Neural cell (in vitro differentiated cells): Measurements from ENCODE around the gene GSE1. TPM values are rescaled to one million over a fixed set of nuclear protein-coding genes. Genes with fewer than 3 reads are reported as not detected.
A peak's percentile ranks its signal among the peaks of the same experiment; 100 is the strongest.

Experiments used
- H2AFZ ChIP-seq: fragments of 200-600, 300-800 bp; sonication (generic), shearing (Covaris generic); 2 replicates; pipeline ENCODE4 v1.6.0; 2014; ENCODE audit warnings: low read depth, mild to moderate bottlenecking, antibody characterized with exemption, low read length, moderate library complexity
- H3F3A ChIP-seq: fragments of 200-600 bp; shearing (Covaris generic); 2 replicates; pipeline ENCODE4 v1.6.1; 2016; ENCODE audit warnings: mild to moderate bottlenecking, moderate library complexity, mixed read lengths, antibody characterized with exemption, low read length; ENCODE audit not compliant: insufficient read depth, poor library complexity, severe bottlenecking
- H3K27ac ChIP-seq: fragments of 200-600, 300-800 bp; sonication (generic), shearing (Covaris generic); 2 replicates; pipeline ENCODE4 v1.5.1; 2014; ENCODE audit warnings: mild to moderate bottlenecking, low read length, moderate library complexity
- H3K27me3 ChIP-seq: fragments of 300-800, 200-600 bp; sonication (generic), shearing (Covaris generic); 2 replicates; pipeline ENCODE4 v1.6.0; 2014; ENCODE audit warnings: mild to moderate bottlenecking, low read depth, low read length, moderate library complexity; ENCODE audit not compliant: insufficient read depth
- H3K36me3 ChIP-seq: fragments of 300-800, 200-600 bp; sonication (generic), shearing (Covaris generic); 2 replicates; pipeline ENCODE4 v1.5.1; 2014; ENCODE audit warnings: mild to moderate bottlenecking, antibody characterized with exemption, low read length, moderate library complexity; ENCODE audit not compliant: insufficient read depth
- H3K4me2 ChIP-seq: fragments of 300-800, 200-600 bp; sonication (generic), shearing (Covaris generic); 2 replicates; pipeline ENCODE4 v1.6.0; 2014; ENCODE audit warnings: mild to moderate bottlenecking, low read length
- H3K4me3 ChIP-seq: fragments of 300-800, 200-600 bp; sonication (generic), shearing (Covaris generic); 2 replicates; pipeline ENCODE4 v1.5.1; 2014; ENCODE audit warnings: mild to moderate bottlenecking, low read length, moderate library complexity
- H3K79me2 ChIP-seq: fragments of 200-600 bp; shearing (Covaris generic); replicated peaks from 2 replicates; pipeline ENCODE4 v1.6.0; 2014; ENCODE audit warnings: mild to moderate bottlenecking, low read length, moderate library complexity; ENCODE audit not compliant: insufficient read depth
- H3K9ac ChIP-seq: fragments of 300-800, 200-600 bp; sonication (generic), shearing (Covaris generic); 2 replicates; pipeline ENCODE4 v1.6.1; 2016; ENCODE audit warnings: mild to moderate bottlenecking, low read length, mixed read lengths
- H3K9me2 ChIP-seq: fragments of 200-600 bp; shearing (Covaris generic); 2 replicates; pipeline ENCODE4 v1.6.1; 2016; ENCODE audit warnings: mild to moderate bottlenecking, low read length, mixed read lengths; ENCODE audit not compliant: insufficient read depth
- H3K9me3 ChIP-seq: fragments of 200-600, 300-800 bp; sonication (generic), shearing (Covaris generic); 2 replicates; pipeline ENCODE4 v1.6.1; 2016; ENCODE audit warnings: mild to moderate bottlenecking, mixed run types, low read length, moderate library complexity, mixed read lengths
- H4K20me1 ChIP-seq: fragments of 200-600 bp; shearing (Covaris generic); 2 replicates; pipeline ENCODE4 v1.6.1; 2016; ENCODE audit warnings: mild to moderate bottlenecking, mixed run types; ENCODE audit not compliant: insufficient read depth
- EP300 ChIP-seq: fragments of 450-650 bp; conservative IDR thresholded peaks from 2 replicates; pipeline ENCODE4 v1.6.1; 2014; ENCODE audit warnings: antibody characterized with exemption, mild to moderate bottlenecking, moderate library complexity; ENCODE audit not compliant: poor library complexity, severe bottlenecking
- EZH2 ChIP-seq: fragments of 200-600, 300-800 bp; shearing (Covaris generic), sonication (generic); IDR thresholded peaks from 2 replicates; pipeline ENCODE4 v1.6.1; 2014; ENCODE audit warnings: antibody characterized with exemption, low read length, borderline replicate concordance, mild to moderate bottlenecking; ENCODE audit not compliant: insufficient read depth, poor library complexity, severe bottlenecking
- MXI1 ChIP-seq: fragments of 450-650 bp; conservative IDR thresholded peaks from 2 replicates; pipeline ENCODE4 v1.6.1; 2014; ENCODE audit warnings: antibody characterized with exemption, mild to moderate bottlenecking; ENCODE audit not compliant: poor library complexity, severe bottlenecking
- POLR2AphosphoS5 ChIP-seq: IDR thresholded peaks from 2 replicates; pipeline ENCODE4 v1.6.1; 2012
- RAD21 ChIP-seq: fragments of 450-650 bp; conservative IDR thresholded peaks from 2 replicates; pipeline ENCODE4 v1.6.1; 2014; ENCODE audit warnings: antibody characterized with exemption, mild to moderate bottlenecking, moderate library complexity
- SMC3 ChIP-seq: fragments of 450-650 bp; conservative IDR thresholded peaks from 2 replicates; pipeline ENCODE4 v1.6.1; 2014; ENCODE audit warnings: antibody characterized with exemption, mild to moderate bottlenecking, moderate library complexity; ENCODE audit not compliant: poor library complexity
- TAF1 ChIP-seq: IDR thresholded peaks from 2 replicates; pipeline ENCODE4 v1.6.1; 2012; ENCODE audit warnings: low read depth
- polyA plus RNA-seq: library from polyadenylated mRNA; depleted of rRNA; stranded (reverse); fragments of >200 nt; gene quantifications from 2 replicates; pipeline ENCODE4 v1.2.3, GENCODE V29; 2014
- TF ChIP-seq, protein P1 (sequence below): fragments of 450-650 bp; IDR thresholded peaks from 2 replicates; pipeline ENCODE4 v1.5.1; 2014; ENCODE audit warnings: antibody characterized with exemption, mild to moderate bottlenecking, moderate library complexity; ENCODE audit not compliant: poor library complexity, severe bottlenecking
- TF ChIP-seq, protein P2 (sequence below): IDR thresholded peaks from 2 replicates; pipeline ENCODE4 v1.6.1; 2012; ENCODE audit warnings: borderline replicate concordance

The GSE1 gene
- polyA plus RNA-seq, 1 donor from 2014 or later: 35.6 TPM

DNA sequence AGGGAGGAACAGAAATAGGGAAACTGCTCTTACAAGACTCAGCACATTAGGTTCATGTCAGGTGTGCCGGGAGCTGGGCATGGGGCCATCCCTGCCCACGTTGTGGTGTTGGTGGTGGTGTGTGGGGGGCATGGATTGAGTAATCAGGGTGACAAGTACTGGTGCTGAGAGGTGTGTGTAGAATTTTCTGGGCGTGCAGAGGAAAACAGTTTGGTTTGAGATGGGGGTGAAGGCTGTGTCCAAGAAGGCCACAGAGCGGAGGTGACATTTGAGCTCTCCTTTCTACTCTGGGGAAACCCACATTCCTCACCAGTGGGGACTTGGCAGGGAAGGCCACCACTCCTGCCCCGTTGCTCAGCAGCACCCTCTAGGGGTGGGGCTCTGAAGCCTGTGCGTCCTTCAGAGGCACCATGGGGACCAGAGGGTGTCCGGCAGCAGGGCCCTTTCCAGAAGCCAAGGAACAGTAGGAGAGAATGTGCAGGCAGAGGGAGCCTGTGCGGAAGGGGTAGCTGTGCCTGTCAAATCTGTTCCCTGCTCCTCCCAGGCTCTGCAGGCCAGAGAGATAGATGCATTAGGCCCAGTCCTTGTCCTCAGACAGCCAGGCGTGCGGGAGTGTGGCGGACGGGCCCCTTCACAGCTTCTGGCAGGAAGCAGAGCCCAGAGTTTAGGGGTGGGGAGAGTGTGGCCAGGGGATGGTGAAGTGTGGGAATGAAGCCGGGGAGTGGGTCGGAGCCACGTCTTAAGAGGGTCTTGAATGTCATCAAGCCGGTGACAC, 48.7 kb upstream of the GSE1 start:
- H4K20me1 ChIP-seq: peaks cover 32% of the 10 kb centered on the region

DNA sequence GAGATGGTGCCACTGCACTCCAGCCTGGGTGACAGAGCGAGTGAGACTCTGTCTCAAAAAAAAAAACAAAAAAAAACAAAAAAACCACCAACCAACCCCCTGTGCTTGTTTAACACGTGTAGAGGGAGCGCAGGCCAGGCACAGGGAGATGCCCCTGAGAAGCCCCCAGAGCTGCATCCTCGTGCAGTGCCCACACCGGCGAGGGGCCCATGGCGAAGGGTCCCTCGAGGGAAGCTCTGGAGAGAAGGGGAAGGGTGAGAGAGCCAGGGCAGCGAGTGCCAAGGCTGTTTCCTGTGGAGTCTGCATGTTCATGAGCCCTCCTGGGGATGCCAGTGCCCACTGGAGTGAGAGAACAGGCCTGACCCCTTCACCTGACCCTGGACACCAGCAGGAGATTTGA, 47.8 kb upstream of the GSE1 start:
- Histone ChIP-seq H3K36me3 (no peaks in the 10 kb centered on the region), H4K20me1 (peaks cover 28% of the 10 kb centered on the region), H3K9ac (no peak overlapping the region), H3K9me3 (no peaks in the 10 kb centered on the region), H3K9me2 (no peaks in the 10 kb centered on the region), H3K27ac (peak overlapping the region; percentile 68), H3F3A (no peaks in the 10 kb centered on the region), H3K79me2 (peaks cover 95% of the 10 kb centered on the region), H3K4me3 (no peak overlapping the region), H3K27me3 (no peaks in the 10 kb centered on the region), H2AFZ (no peak overlapping the region), H3K4me2 (no peak overlapping the region)
- TF ChIP-seq EP300 (no peak), SMC3 (no peak), MXI1 (no peak), POLR2AphosphoS5 (no peak), RAD21 (no peak), EZH2 (no peak), TAF1 (no peak)
- TF ChIP-seq, protein P1, sequence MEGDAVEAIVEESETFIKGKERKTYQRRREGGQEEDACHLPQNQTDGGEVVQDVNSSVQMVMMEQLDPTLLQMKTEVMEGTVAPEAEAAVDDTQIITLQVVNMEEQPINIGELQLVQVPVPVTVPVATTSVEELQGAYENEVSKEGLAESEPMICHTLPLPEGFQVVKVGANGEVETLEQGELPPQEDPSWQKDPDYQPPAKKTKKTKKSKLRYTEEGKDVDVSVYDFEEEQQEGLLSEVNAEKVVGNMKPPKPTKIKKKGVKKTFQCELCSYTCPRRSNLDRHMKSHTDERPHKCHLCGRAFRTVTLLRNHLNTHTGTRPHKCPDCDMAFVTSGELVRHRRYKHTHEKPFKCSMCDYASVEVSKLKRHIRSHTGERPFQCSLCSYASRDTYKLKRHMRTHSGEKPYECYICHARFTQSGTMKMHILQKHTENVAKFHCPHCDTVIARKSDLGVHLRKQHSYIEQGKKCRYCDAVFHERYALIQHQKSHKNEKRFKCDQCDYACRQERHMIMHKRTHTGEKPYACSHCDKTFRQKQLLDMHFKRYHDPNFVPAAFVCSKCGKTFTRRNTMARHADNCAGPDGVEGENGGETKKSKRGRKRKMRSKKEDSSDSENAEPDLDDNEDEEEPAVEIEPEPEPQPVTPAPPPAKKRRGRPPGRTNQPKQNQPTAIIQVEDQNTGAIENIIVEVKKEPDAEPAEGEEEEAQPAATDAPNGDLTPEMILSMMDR: no peak
- TF ChIP-seq, protein P2, sequence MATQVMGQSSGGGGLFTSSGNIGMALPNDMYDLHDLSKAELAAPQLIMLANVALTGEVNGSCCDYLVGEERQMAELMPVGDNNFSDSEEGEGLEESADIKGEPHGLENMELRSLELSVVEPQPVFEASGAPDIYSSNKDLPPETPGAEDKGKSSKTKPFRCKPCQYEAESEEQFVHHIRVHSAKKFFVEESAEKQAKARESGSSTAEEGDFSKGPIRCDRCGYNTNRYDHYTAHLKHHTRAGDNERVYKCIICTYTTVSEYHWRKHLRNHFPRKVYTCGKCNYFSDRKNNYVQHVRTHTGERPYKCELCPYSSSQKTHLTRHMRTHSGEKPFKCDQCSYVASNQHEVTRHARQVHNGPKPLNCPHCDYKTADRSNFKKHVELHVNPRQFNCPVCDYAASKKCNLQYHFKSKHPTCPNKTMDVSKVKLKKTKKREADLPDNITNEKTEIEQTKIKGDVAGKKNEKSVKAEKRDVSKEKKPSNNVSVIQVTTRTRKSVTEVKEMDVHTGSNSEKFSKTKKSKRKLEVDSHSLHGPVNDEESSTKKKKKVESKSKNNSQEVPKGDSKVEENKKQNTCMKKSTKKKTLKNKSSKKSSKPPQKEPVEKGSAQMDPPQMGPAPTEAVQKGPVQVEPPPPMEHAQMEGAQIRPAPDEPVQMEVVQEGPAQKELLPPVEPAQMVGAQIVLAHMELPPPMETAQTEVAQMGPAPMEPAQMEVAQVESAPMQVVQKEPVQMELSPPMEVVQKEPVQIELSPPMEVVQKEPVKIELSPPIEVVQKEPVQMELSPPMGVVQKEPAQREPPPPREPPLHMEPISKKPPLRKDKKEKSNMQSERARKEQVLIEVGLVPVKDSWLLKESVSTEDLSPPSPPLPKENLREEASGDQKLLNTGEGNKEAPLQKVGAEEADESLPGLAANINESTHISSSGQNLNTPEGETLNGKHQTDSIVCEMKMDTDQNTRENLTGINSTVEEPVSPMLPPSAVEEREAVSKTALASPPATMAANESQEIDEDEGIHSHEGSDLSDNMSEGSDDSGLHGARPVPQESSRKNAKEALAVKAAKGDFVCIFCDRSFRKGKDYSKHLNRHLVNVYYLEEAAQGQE: no peak

More for the DNA sequence above, 48.7 kb upstream of the GSE1 start:
- Histone ChIP-seq H3K4me3 (no peak overlapping the region), H3K36me3 (no peaks in the 10 kb centered on the region), H3K9ac (no peak overlapping the region), H3K27ac (no peak overlapping the region), H3K9me3 (no peaks in the 10 kb centered on the region), H3K27me3 (no peaks in the 10 kb centered on the region), H3F3A (no peaks in the 10 kb centered on the region), H3K4me2 (no peak overlapping the region), H3K79me2 (peaks cover 95% of the 10 kb centered on the region), H3K9me2 (no peaks in the 10 kb centered on the region), H2AFZ (no peak overlapping the region)
- TF ChIP-seq, protein P2: no peak
- TF ChIP-seq EZH2 (no peak), EP300 (no peak), RAD21 (no peak), POLR2AphosphoS5 (no peak), TAF1 (no peak)
- TF ChIP-seq, protein P1: peak; percentile 50
